Activated naive CD4-positive, alpha-beta T cell treated with anti-CD3 and anti-CD28 coated beads for 36 hours (primary cell): ENCODE measurements around the gene CASP2. TPM values are rescaled to one million over a fixed set of nuclear protein-coding genes. Genes with fewer than 3 reads are reported as not detected.
A peak's percentile ranks its signal among the peaks of the same experiment; 100 is the strongest.
"Not testable (repeated sequence)": the region's sequence is repeated elsewhere in the genome, so short reads cannot be mapped to it uniquely, and the experiment has no call there.

Experiments used
- CTCF ChIA-PET: fragments of 350-600 bp; sonication (Branson Sonifier 250); formaldehyde crosslinking; loops from one replicate; lab custom pipeline; 2021; ENCODE audit warnings: antibody characterized with exemption; lab: Charles Lee
- DNase-seq: peaks from one replicate; pipeline ENCODE4 v3.0.0-alpha.2; 2020
- H3K27ac Mint-ChIP-seq: one replicate; pipeline ENCODE4 v1.8.0; 2021; ENCODE audit warnings: mild to moderate bottlenecking, mixed read lengths
- H3K27me3 Mint-ChIP-seq: one replicate; pipeline ENCODE4 v1.8.0; 2021; ENCODE audit warnings: low read depth, mixed read lengths
- H3K36me3 Mint-ChIP-seq: one replicate; pipeline ENCODE4 v1.8.0; 2021; ENCODE audit warnings: low read depth, mixed read lengths
- H3K4me1 Mint-ChIP-seq: one replicate; pipeline ENCODE4 v1.8.0; 2021; ENCODE audit warnings: low read depth, mixed read lengths
- H3K4me3 Mint-ChIP-seq: one replicate; pipeline ENCODE4 v1.8.0; 2021; ENCODE audit warnings: mild to moderate bottlenecking, moderate library complexity, mixed read lengths
- H3K9me3 Mint-ChIP-seq: one replicate; pipeline ENCODE4 v1.8.0; 2021; ENCODE audit warnings: mixed read lengths
- intact Hi-C: fragments of 100-400 bp; cut with micrococcal nuclease; formaldehyde crosslinking; loops from one replicate; pipeline ENCODE4 v1.15.1; 2023
- total RNA-seq, 2 experiments: library from RNA; stranded (reverse); gene quantifications; one replicate each; pipeline ENCODE4 v1.2.3, GENCODE V29; 2021

Gene CASP2
- total RNA-seq, 2 experiments from 2014 or later: 116 to 124 TPM

GRCh38 chr7:143284591-143285469 lies 3.3 kb upstream of the CASP2 start, which contains the start of gene TMEM139:
TSS of gene TMEM139 (plus strand) at chr7:143284958. CDS start at chr7:143285958, 1,000 bp downstream.
- Mint-ChIP-seq H3K36me3 (peaks cover 14% of the 10 kb centered on the region), H3K27ac (peak within 1 kb of the TSS; percentile 35), H3K27me3 (no peaks in the 10 kb centered on the region), H3K4me1 (peaks cover 43% of the 10 kb centered on the region), H3K4me3 (no peak within 1 kb of the TSS), H3K9me3 (peaks cover 6% of the 10 kb centered on the region)
- no peak for DNase-seq
- intact Hi-C loops: loop anchor here (10.0 kb wide), 1 partner anchor 1540 kb away; no protein-coding TSS in a partner anchor
- CTCF ChIA-PET: no interaction called here

- Mint-ChIP-seq H3K4me1 (peaks cover 41% of the 10 kb centered on the region), H3K4me3 (no peak overlapping the region), H3K27ac (peak overlapping the region; percentile 35), H3K9me3 (peaks cover 6% of the 10 kb centered on the region), H3K27me3 (no peaks in the 10 kb centered on the region), H3K36me3 (peaks cover 20% of the 10 kb centered on the region)
- CTCF ChIA-PET: no interaction called here
- intact Hi-C loops: loop anchor here (10.0 kb wide), 1 partner anchor 1539 kb away; no protein-coding TSS in a partner anchor
- no peak for DNase-seq
Observed at GRCh38 chr7:143285470-143285778, 2.7 kb upstream of the CASP2 start.

- intact Hi-C loops: loop anchor here (10.0 kb wide), 1 partner anchor 1539 kb away; no protein-coding TSS in a partner anchor
- CTCF ChIA-PET: interaction anchor here (2.5 kb wide), 1 partner anchor 45 kb away, joined by 12 read pairs; no protein-coding TSS in a partner anchor
- H3K36me3 Mint-ChIP-seq: peaks cover 23% of the 10 kb centered on the region
Observed at GRCh38 chr7:143285806-143286521, 2.2 kb upstream of the CASP2 start.

GRCh38 chr7:143286522-143286890 lies 1.6 kb upstream of the CASP2 start:
- no peaks in the 10 kb centered on the region for H3K27me3 Mint-ChIP-seq
- peak overlapping the region; percentile 60 for H3K27ac Mint-ChIP-seq
- CTCF ChIA-PET: interaction anchor here (1.5 to 2.5 kb wide), 2 partner anchors 41 to 46 kb away, joined by 4 to 12 read pairs; no protein-coding TSS in a partner anchor
- H3K9me3 Mint-ChIP-seq: peaks cover 6% of the 10 kb centered on the region
- H3K36me3 Mint-ChIP-seq: peaks cover 28% of the 10 kb centered on the region
- DNase-seq: no peak
- intact Hi-C loops: loop anchor here (10.0 kb wide), 1 partner anchor 1538 kb away; no protein-coding TSS in a partner anchor
- H3K4me1 Mint-ChIP-seq: peaks cover 46% of the 10 kb centered on the region
- H3K4me3 Mint-ChIP-seq: no peak overlapping the region

More at GRCh38 chr7:143285806-143286521, 2.2 kb upstream of the CASP2 start:
- DNase-seq: no peak
- no peaks in the 10 kb centered on the region for H3K27me3 Mint-ChIP-seq
- H3K4me3 Mint-ChIP-seq: no peak overlapping the region
- H3K9me3 Mint-ChIP-seq: peaks cover 6% of the 10 kb centered on the region
- peaks cover 43% of the 10 kb centered on the region for H3K4me1 Mint-ChIP-seq
- no peak overlapping the region for H3K27ac Mint-ChIP-seq

- H3K4me1 Mint-ChIP-seq: peaks cover 48% of the 10 kb centered on the region
- DNase-seq: no peak
- H3K9me3 Mint-ChIP-seq: peaks cover 6% of the 10 kb centered on the region
- intact Hi-C loops: loop anchor here (10.0 kb wide), 1 partner anchor 1537 kb away; no protein-coding TSS in a partner anchor
- no peaks in the 10 kb centered on the region for H3K27me3 Mint-ChIP-seq
- H3K36me3 Mint-ChIP-seq: peaks cover 34% of the 10 kb centered on the region
- peak overlapping the region; percentile 88 for H3K27ac Mint-ChIP-seq
- H3K4me3 Mint-ChIP-seq: peak overlapping the region; percentile 96
- CTCF ChIA-PET: interaction anchor here (0.6 to 2.5 kb wide), 10 partner anchors 8 to 120 kb away, joined by 3 to 12 read pairs (median 4); partner anchors contain the start of gene GSTK1
Observed at GRCh38 chr7:143287339-143287934, 714 bp upstream of the CASP2 start.

GRCh38 chr7:143288836-143289235 lies 685 bp downstream of the CASP2 start:
- no peaks in the 10 kb centered on the region for H3K27me3 Mint-ChIP-seq
- peaks cover 46% of the 10 kb centered on the region for H3K4me1 Mint-ChIP-seq
- H3K27ac Mint-ChIP-seq: peak overlapping the region; percentile 88
- CTCF ChIA-PET: interaction anchor here (0.7 to 2.5 kb wide), 4 partner anchors 16 to 119 kb away, joined by 3 to 12 read pairs (median 4); partner anchors contain the start of gene GSTK1
- peak overlapping the region; percentile 96 for H3K4me3 Mint-ChIP-seq
- no peak for DNase-seq
- peaks cover 6% of the 10 kb centered on the region for H3K9me3 Mint-ChIP-seq
- intact Hi-C loops: loop anchor here (1.0 to 10.0 kb wide), 10 partner anchors 10 to 1536 kb away; partner anchors contain the start of genes EPHB6, FAM131B, GSTK1 and ZYX
- peaks cover 46% of the 10 kb centered on the region for H3K36me3 Mint-ChIP-seq

- Mint-ChIP-seq H3K27me3 (no peaks in the 10 kb centered on the region), H3K27ac (peak overlapping the region; percentile 88), H3K9me3 (peaks cover 6% of the 10 kb centered on the region), H3K4me1 (peaks cover 45% of the 10 kb centered on the region), H3K4me3 (peak overlapping the region; percentile 96), H3K36me3 (peaks cover 52% of the 10 kb centered on the region)
- CTCF ChIA-PET: interaction anchor here (0.7 to 3.7 kb wide), 6 partner anchors 9 to 56 kb away, joined by 3 to 24 read pairs (median 6); no protein-coding TSS in a partner anchor
- intact Hi-C loops: loop anchor here (1.0 to 10.0 kb wide), 5 partner anchors 14 to 1535 kb away; partner anchors contain the start of genes EPHB6 and FAM131B
- peak; percentile 27 for DNase-seq
Observed at GRCh38 chr7:143289421-143289820, 1.3 kb downstream of the CASP2 start.

GRCh38 chr7:143289888-143290287 lies 1.7 kb downstream of the CASP2 start:
- H3K27ac Mint-ChIP-seq: peak overlapping the region; percentile 88
- not testable (repeated sequence) for H3K27me3 Mint-ChIP-seq, DNase-seq, H3K9me3 Mint-ChIP-seq
- peak overlapping the region; percentile 96 for H3K4me3 Mint-ChIP-seq
- CTCF ChIA-PET: interaction anchor here (0.6 to 3.7 kb wide), 7 partner anchors 9 to 55 kb away, joined by 3 to 24 read pairs (median 4); no protein-coding TSS in a partner anchor
- intact Hi-C loops: loop anchor here (1.0 to 10.0 kb wide), 5 partner anchors 13 to 1535 kb away; partner anchors contain the start of genes EPHB6 and FAM131B
- peaks cover 49% of the 10 kb centered on the region for H3K4me1 Mint-ChIP-seq
- peaks cover 56% of the 10 kb centered on the region for H3K36me3 Mint-ChIP-seq

GRCh38 chr7:143290293-143290692 lies 2.1 kb downstream of the CASP2 start:
- intact Hi-C loops: no loop called here
- CTCF ChIA-PET: interaction anchor here (0.6 to 3.7 kb wide), 7 partner anchors 10 to 90 kb away, joined by 3 to 24 read pairs (median 9); partner anchors contain the start of gene GSTK1
- no peaks in the 10 kb centered on the region for H3K27me3 Mint-ChIP-seq
- H3K36me3 Mint-ChIP-seq: peaks cover 59% of the 10 kb centered on the region
- H3K27ac Mint-ChIP-seq: peak overlapping the region; percentile 88
- peaks cover 53% of the 10 kb centered on the region for H3K4me1 Mint-ChIP-seq
- no peak for DNase-seq
- H3K4me3 Mint-ChIP-seq: peak overlapping the region; percentile 96
- peaks cover 6% of the 10 kb centered on the region for H3K9me3 Mint-ChIP-seq

- Mint-ChIP-seq H3K4me3 (no peak overlapping the region), H3K36me3 (peaks cover 74% of the 10 kb centered on the region), H3K27me3 (no peaks in the 10 kb centered on the region), H3K9me3 (peaks cover under 1% of the 10 kb centered on the region), H3K27ac (no peak overlapping the region), H3K4me1 (peaks cover 56% of the 10 kb centered on the region)
- no peak for DNase-seq
- CTCF ChIA-PET: interaction anchor here (1.6 to 3.7 kb wide), 3 partner anchors 7 to 52 kb away, joined by 3 to 24 read pairs (median 21); no protein-coding TSS in a partner anchor
- intact Hi-C loops: no loop called here
Observed at GRCh38 chr7:143292876-143293275, 4.7 kb downstream of the CASP2 start.

GRCh38 chr7:143295870-143296269 lies 7.7 kb downstream of the CASP2 start:
- peaks cover 52% of the 10 kb centered on the region for H3K4me1 Mint-ChIP-seq
- CTCF ChIA-PET: interaction anchor here (0.7 to 9.4 kb wide), 7 partner anchors 9 to 120 kb away, joined by 3 to 137 read pairs (median 5); no protein-coding TSS in a partner anchor
- intact Hi-C loops: no loop called here
- H3K27me3 Mint-ChIP-seq: no peaks in the 10 kb centered on the region
- no peak for DNase-seq
- H3K4me3 Mint-ChIP-seq: no peak overlapping the region
- no peaks in the 10 kb centered on the region for H3K9me3 Mint-ChIP-seq
- H3K27ac Mint-ChIP-seq: peak overlapping the region; percentile 4
- peaks cover 74% of the 10 kb centered on the region for H3K36me3 Mint-ChIP-seq
